ENCODE data around the gene CCSER2.
"Not testable (repeated sequence)": the region's sequence is repeated elsewhere in the genome, so short reads cannot be mapped to it uniquely, and the experiment has no call there.

The CCSER2 gene

GRCh38 chr10:84449351-84449750 is 121.0 kb downstream of the CCSER2 start:
- DNase-seq (ENCODE audit: low spot score): not testable (repeated sequence)

DNA sequence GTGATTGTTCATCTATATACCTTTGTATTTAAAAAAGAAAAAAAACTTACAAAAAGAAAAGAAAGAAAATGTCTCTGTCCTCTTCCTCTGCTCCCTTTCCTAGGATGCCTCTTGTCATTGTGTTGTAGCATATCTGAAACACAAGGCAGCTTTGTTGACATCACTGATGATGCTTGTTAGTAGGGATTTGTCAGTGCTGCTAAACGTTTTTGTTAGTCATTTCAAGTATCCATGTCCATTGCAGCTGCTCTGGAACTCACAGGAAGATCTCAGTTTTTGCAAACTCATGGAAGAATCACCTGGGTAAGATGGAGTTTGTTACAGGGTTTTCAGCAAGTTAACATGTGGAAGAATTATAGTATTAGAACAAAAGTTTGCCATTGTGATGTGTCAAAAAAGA is 123.6 kb downstream of the CCSER2 start:
- DNase-seq (ENCODE audit: low spot score): no peak

DNA sequence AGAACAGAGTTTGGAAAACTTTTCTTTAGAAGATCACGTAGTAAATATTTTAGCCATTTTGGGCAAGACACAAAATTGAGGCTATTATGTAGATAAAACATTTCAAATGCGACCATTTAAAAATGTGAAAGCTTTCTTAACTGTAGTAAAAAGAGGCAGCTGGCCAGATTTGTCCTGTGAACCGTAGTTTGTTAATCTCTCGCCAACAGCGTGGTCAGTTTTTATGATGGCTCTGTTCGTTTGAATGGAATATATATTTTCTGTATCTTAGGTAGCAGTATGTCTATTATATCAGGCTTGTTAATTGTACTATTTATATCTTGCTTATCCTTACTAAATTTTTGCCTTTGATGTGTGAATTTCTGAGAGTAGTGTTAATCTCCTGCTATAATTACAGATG is 124.9 kb downstream of the CCSER2 start:
- no peak for DNase-seq (ENCODE audit: low spot score)

GRCh38 chr10:84456126-84456525 is 127.7 kb downstream of the CCSER2 start:
- DNase-seq (ENCODE audit: low spot score): no peak

DNA sequence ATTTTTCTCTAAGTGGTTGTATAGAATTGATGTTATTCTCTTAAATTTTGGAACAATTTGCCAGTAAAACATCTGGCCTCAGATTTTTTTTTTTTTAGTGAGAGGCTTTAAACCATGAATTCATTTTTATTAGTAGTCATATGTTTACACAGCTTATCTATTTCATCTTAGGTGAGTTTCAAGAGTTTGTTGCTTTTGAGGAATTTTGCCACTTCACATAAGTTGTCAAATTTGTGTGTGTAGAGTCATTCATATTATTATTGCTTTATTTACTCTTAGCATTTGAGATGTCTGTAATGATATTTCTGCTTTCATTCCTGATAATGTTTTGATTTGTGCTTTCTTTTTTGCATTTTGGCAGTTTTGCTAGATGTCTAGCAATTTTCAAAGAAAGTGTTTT is 132.1 kb downstream of the CCSER2 start:
- no peak for DNase-seq (ENCODE audit: low spot score)

DNA sequence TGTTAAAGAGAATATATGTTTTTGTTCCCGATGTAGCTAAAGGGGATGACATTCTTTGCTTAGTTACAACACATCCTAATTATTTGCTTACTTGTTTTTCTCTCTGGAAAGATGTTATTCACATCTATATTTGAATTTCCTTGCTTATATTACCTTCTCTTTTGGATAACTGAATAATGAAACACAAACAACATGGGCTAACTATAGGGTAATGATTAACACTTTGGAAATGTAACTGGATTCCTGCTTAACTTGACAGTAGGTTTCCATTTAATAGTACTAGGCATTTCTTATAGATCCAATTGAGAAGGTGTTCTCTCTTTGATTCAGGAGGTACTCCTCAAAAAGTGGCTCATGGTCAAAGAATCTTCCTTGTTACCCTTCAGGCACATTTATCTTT is 141.1 kb downstream of the CCSER2 start:
- no peak for DNase-seq (ENCODE audit: low spot score)

GRCh38 chr10:84473136-84473535 is 144.7 kb downstream of the CCSER2 start:
- no peak for DNase-seq (ENCODE audit: low spot score)

DNA sequence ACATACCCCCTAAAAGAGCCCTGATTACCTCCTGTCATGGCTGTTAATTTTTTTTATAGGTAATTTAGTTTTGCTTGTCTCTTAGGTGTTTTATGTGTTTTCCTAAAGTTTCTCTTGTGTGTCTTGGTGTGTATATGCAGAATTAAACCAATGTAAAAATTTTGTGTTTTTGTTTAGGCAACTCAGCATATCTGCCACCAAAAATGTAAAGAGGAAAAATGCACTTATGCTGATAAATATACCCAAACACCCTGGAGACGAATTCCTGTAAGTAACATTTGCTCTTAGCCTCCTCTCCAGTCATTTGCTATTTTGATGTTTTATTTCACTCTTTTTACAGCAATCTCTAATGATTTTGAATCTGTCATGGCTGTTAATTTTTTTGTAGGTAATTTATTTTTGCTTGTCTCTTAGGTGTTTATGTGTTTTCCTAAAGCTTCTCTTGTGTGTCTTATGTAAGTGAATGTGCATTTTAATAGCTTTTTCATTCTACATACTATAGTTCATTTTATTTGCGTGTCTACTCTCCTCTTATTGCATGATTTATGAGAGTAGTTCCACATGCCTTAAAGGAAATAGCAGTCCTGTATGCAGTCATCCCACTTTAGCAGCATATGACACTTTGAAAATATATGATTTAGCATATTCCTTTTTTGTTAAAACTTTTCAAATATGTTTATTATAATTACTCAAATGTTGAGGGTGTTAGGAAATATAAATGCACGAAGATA is 149.2 kb downstream of the CCSER2 start:
- no peak for DNase-seq (ENCODE audit: low spot score)

DNA sequence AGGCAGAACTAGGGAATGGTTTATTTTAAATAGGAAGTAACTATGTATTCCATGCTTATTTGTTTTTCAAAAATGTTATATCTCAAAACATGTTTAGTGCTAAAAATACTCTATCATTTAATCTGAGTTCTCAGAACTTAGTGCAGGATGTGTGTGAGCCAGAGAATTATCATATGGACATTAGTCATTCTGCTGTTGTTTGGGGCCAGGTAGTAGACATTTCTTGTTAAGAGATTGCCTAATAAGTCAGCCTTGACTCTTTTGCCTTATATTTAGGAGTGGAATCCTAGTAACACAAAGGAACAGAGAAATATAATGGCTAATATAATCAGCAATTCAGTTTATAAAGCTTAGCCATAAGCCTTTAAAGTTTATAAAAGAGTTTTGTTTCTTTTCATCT is 149.8 kb downstream of the CCSER2 start:
- DNase-seq (ENCODE audit: low spot score): no peak

- DNase-seq (ENCODE audit: low spot score): no peak
Measured at GRCh38 chr10:84478679-84479078, 150.3 kb downstream of the CCSER2 start.

- no peak for DNase-seq (ENCODE audit: low spot score)
Measured at GRCh38 chr10:84484541-84484940, 156.2 kb downstream of the CCSER2 start.

DNA sequence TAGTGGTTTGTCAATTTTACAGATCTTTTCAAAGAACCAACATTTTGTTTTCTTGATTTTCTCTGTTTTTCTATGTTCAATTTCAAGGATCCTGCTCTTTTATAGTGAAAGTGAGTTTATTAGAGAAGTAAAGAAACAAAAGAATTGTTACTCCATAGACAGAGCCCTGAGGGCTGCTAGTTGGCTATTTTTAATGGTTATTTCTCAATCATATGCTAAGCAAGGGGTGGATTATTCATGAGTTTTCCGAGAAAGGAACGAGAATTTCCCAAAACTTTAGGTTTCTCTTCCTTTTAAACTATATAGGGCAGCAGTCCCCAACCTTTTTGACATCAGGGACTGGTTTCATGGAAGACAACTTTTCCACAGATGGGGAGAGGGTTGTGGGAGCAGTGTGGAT is 165.0 kb downstream of the CCSER2 start:
- no peak for DNase-seq (ENCODE audit: low spot score)

DNA sequence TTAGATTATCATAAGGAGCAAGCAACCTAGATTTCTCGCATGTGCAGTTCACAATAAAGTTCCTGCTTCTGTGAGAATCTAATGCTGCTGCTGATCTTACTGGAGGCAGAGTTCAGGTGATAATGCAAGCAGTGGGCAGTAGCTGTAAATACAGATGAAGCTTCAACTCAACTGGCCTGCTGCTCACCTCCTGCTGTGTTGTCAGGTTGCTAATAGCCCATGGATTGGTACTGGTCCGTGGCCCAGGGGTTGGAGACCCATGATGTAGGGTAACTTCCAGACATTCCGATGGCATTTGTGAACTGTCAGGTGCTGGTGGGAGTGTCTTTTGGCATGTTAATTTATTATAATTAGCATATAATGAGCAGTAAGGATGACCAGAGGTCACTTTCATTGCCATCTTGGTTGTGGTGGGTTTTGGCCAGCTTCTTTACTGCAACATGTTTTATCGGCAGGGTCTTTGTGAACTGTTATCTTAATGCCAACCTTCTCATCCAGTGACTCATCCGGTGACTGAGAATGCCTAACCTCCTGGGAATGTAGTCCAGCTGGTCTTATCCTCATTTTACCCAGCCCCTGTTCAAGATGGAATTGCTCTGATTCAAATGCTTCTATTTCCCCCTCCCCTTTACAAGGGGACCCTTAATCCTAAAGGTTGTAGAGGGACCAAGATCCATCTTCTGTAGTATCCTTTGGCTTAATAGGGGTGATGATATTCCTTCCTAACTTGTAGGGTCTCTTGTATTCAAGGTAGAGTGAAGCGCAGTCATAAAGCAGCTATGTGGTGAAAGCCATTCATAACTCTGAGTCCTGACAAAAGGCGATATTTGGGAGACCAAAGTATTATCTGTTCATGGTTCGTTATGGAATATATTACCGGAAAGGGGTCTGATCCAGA is 165.8 kb downstream of the CCSER2 start:
- DNase-seq (ENCODE audit: low spot score): no peak

DNA sequence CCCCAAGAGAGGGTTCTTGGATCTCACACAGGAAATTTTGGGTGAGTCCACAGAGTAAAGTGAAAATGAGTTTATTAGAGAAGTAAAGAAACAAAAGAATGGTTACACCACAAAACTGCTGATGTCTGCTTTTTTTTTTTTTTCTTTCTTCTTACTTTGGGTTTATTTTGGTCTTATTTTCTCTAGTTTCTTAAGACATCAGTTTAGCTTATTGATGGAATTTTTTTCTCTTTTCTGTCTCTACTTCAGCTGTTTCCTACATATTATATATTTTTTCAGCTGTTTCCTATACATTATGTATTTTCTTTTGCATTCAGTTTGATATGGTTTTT is 166.4 kb downstream of the CCSER2 start:
- no peak for DNase-seq (ENCODE audit: low spot score)

DNA sequence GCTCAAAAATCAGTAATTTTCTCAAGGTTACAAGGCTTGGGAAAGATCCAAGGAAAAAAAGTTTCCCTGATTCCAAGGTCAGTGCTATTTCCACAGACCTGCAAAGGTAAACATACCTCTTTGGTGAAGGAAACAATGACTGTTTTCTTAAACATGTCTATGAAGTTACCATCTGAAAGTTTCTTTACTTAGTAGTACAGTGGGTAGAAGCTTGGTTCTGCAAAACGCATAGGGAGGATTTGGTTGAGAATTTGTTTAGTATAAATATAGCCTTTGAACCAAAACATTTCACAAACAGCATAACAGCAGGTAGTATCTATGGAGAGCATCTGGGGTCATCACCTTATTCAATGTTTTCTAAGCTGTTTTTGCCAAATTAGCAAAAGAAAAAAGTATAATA is 169.6 kb downstream of the CCSER2 start:
- DNase-seq (ENCODE audit: low spot score): no peak

- not testable (repeated sequence) for DNase-seq (ENCODE audit: low spot score)
Measured at GRCh38 chr10:84499039-84499438, 170.7 kb downstream of the CCSER2 start.

DNA sequence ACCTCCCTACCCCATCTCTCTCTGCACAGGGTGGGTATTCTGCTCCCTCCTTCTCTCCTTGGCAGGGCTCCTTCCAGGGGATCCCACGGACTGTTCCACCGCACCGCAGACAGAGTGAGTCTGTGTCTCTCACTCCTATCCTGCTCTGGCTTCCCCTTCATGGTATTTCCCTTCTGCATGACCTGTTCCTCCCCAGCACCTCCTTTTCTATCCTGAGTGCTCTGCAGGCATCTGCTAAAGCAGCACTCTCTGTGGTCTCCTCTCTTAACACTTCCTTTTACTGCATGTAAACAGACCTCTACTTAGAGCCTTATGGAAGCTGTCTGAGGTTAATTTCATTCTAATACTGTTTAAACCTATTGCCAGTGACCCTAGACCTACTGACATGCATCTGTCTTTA is 171.5 kb downstream of the CCSER2 start:
- DNase-seq (ENCODE audit: low spot score): peak; percentile 3

GRCh38 chr10:84510121-84510520 is 181.7 kb downstream of the CCSER2 start:
- DNase-seq (ENCODE audit: low spot score): peak; percentile 12

DNA sequence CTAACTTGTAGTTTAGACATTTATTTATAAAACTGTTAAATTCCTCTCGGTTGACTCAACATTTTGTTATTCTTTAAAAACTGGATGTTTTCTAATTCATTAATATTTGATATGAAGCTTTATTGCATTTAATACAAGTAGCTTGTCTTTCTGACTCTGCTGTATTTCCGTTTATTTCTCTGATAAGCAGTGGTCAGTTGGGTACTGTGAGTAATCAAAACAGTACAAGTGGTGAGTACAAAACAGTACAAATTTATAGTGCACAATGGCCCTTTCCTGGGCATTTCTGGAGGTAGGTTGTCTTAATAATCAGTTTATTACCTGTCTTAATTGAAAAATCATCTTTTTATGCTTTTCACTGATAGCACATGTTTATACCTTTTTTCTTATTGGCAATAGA is 182.7 kb downstream of the CCSER2 start:
- no peak for DNase-seq (ENCODE audit: low spot score)

DNA sequence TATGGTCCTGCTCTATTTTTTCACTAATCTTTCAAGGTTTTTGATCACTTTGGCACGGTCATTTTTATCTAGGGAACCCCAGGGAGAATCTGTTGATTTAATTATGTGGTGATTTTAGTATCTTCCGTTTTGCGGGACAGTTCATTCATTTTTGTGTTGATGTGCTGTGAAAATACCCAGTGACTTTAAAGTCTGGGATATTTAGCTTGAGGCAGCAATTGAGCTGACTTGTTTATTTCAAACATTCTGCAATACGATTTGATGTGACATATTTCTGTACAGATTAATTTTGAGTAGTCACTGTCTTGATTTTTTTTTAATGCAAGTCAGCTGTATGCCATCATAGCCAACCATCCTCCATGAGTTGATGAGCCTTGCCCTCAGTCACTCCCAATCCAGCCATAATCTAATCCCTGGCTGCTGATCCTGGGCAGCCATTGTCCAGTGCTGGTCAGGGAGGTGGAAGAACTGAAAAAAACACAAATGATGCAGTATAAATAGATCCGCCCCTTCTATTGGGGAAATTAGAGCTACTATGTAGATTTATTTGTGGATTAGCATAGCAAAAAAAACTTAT is 183.4 kb downstream of the CCSER2 start:
- no peak for DNase-seq (ENCODE audit: low spot score)

DNA sequence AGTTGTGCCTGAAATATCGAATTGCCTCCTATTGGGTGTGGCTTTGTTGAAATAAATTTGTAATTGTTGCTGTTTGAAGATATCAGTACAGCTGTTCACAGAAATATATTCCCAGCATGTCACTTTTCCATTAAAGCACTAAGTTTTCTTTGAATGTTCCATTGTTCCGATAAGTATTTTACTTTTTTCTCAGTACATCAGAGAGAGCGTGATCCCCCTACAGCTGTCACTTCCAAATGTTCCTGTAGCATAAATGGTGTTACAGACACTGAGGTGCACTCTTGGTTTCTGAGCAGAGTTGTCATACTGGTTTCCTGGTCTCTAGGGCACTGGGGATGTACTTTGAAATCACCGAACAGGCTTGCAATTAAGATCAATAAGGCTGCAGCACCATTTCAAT is 189.2 kb downstream of the CCSER2 start:
- DNase-seq (ENCODE audit: low spot score): no peak

DNA sequence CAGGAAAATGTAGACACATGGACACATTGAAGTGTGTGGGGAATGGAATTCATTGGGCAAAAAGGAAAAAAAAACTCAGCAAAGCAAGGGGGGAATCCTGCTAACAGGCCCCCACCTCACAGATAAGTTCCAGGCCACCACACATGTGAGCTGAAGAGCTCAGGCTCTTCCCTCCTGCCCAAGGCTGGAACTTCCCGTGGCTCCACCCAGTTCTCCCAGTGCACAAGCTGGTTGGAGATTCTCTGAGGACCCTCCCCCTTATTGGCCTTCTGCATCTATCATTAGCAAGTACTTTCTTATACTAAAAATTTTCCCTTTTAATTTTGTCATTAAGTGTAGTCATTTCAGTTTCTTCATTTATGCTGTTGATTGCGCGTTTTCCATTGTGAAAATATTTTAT is 190.8 kb downstream of the CCSER2 start:
- DNase-seq (ENCODE audit: low spot score): no peak

DNA sequence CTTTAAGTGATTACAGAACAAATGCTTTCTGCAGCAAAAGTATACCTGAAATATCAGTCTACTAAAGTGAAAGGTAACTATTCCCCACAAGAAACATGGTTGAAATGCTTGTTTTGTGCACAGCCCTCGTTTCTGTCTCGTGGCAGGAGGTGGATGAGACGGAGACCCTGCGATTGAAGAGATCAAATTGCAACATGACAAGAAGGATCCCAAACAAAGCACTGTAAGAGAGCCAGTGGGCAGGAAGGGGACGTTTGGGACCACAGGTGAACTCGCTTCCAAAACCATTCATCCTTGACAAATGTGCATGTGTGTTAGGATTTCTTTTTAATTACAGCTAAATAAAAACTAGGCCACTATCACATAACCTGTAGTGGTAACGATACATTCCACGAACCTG is 192.6 kb downstream of the CCSER2 start:
- DNase-seq (ENCODE audit: low spot score): no peak

All from hepatic stellate cell (primary cell).